CD4-positive, alpha-beta T cell treated with Interleukin-2 at 100 ng/mL for 4 hours (primary cell): ENCODE results near the gene ANKFY1.

Source experiments
- DNase-seq: peaks from one replicate; pipeline ENCODE4 v3.0.0-alpha.2; 2020; ENCODE audit warnings: low spot score

Gene ANKFY1

DNA sequence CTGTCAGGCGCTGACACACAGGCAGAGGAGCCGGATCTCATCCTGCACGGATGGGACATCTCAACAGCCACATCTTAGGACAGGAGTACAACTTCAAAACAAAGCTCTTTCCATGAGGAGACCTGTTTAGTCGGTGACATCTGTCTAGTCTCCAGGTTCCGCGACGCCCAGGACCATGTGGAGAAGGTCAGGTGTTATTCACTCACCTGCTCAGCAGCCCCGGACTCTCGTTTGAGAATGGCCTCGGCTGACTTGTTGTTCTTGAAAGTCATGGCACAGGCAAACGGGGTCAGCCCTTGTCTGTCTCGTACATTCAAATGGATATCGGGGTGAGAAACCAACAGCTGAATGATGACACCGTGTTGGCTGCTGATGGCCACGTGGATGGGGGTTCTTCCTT lies 85.1 kb downstream of the ANKFY1 start:
- DNase-seq: no peak

DNA sequence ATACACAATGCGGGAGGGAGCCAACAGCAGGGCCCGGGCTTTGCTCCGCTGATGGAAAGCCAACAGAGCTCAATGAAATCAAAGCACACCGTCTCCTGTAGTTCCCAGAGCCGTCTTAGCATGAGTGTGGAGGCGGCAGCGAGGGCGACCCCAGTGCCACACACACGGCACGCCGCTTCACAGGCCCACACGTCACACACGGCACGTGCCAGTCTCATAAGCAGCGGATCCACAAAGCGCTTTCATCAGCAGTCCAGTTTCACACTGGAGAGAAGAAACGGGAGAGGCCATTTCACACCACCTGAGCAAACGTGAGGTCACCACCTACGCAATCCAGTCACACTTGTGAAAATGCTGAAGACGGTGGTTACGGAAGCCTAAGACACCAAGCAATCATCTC lies 86.0 kb downstream of the ANKFY1 start:
- no peak for DNase-seq

DNA sequence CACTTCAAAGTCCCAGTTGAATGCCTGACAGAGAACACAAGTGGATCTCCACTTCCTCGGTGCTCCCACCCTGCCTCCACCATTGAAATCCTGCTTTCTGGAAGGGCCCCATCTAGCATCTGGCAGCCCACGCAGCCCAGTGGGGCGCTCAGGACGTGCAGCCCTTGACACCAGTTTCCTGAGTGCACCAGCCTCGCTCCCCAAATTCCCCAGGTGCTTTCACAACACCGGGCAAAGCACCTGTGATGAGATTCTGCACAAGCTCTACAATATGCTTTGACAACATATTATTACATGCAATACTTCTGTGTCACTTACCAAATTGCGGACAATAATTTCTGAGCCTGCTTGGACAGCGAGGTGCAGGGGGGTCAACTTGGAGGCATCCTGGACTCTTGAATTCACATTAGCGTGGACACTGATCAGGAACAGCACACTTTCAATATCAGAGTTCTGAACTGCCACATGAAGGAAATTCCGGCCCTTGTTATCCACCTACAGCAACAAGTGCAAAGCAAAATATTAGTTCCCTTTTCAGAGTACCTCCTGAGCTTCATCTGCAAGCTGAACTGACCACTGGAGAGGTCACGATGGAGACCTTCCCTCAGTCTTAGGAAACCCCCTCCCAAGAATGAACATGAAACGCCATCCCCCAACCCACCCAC lies 86.8 kb downstream of the ANKFY1 start:
- DNase-seq: no peak

DNA sequence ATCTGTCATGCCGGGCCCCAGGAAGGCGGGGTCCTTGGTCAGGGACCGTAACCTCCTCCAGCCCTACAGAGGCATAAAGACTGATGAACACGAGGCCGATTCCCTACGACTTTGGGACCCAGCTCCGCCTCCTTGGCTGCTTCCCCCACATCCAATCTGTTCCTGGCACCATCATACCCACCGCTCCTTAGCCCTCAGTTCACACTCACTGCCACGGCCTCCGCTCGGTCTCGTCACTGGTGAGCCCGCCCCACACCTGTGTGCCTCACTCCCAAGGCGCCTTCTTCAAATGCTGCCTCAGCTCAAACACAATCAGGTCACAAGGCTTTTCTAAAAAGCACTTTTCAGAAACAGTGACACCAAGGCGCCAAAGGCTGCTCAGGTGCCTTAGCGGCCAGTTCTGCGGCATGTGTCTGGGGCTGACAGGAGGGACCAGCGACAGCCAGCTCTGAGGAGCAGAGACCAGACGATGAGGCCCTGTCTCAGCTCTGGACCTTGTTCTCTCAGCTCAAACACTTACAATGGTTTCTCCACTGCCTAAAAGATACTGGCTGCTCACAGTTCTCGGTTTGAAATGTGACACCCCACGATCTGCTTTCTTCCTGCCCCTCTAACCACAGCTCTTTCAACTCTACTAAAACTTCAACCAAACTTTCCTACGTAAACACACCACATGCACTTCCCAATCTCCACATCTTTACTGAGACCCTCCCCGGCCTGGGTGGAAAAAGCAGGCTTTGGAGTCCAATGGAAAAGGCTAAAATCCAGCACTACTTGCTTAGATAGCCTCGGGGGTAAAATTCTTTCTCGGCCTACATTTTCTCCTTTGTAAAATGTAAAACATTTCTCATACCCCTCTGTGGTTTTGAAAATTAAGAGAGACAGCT lies 87.6 kb downstream of the ANKFY1 start:
- peak; percentile 45 for DNase-seq

DNA sequence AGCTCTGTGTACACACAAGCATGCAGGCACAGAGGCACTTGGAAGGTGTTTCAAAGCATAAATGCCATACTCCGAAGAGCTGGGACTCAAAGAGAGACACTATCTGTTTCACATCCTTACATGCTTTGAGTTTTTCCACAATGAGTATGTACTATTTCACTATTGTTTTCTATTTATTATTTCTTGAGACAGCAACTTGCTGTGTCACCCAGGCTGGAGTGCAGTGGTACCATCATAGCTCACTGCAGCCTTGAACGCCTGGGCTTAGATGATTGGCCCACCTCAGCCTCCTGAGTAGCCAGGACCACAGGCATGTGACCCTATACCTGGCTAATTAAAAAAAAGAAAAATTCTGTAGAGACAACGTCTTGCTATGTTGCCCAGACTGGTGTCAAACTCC lies 89.2 kb downstream of the ANKFY1 start:
- no peak for DNase-seq

DNA sequence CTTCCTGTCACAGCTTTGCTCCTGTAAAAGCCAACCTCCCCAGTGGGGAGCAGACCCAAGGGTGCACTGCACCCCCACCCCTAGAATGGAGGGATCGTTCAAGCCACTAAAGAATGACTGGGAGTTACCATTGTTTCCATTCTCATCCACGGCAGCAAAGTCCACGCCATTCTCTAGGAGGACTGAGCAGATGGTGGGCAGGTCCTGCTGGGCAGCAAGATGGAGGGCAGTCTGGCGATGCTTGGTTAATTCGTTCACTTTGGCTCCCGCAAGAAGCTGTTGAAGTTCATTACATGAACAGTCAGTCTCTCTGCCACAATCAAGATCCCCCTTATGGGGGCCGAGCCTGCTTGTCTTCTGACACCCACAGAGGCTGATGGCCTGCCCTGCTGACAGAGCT lies 90.0 kb downstream of the ANKFY1 start:
- DNase-seq: no peak

DNA sequence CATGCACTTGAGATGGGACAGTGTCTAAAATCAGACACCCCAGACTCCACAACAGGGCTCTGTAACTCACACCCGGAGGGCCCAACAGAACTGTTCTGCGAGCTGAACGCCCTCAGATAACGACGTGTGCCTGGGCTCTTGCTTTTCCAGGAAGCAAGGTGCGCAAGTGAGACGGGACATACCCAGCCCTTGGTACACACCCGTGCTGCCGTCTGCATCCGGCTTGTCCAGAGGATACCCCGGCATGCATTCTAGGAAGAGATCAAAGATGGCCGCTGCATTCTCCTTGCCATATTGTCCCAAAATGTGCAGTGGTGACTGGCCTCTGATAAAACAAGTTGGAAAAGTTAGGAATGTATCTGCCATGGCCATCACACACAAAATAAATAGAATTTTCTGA lies 91.4 kb downstream of the ANKFY1 start:
- no peak for DNase-seq

DNA sequence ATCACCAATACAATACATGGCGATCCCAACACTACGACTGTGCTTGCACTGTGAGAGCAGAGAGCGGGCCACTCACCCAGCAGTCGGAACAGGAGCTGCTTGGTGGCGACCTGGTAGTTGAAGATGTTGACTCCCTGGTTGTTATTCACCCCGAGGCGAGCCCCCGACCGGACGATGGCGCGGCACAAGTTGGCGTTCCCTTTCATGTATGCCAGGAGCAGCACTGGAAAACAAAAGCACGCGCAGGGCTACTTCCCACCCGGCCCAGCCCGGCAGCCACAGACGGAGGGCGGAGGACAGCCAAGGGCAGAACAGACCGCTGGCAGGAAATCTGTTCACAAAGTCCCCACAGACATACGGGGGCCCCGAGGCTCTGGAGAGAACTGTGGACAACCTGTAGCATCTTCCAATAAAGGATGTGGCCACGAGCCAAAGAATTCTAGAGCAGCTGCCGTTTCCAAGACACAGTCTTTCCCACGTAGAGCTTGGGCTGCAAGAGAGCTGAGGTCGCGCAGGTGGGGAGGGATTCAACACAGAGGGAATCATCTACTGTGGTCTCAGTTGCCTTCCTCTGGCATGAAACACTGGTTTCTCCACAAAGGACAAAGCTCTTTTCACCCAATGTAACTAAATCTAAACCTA lies 93.0 kb downstream of the ANKFY1 start:
- no peak for DNase-seq

DNA sequence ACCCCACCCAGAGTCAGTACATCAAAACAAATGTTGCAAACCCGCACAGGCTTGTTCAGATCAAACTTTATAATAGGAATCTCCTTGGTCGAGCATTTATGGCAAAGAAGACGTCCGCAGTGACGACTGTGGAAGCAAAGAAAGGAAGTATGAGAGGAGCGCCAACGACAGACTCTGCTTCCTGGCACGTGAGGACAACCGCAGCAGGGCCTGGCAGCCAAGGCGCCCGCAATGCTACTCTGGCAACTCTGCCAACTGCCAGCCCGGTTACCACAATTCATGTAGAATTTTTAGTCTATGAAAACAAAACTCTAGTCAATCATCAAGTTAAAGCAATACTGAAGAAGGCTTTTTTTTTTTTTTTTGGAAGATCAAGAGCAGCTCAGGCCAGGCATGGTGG lies 96.0 kb downstream of the ANKFY1 start:
- no peak for DNase-seq

DNA sequence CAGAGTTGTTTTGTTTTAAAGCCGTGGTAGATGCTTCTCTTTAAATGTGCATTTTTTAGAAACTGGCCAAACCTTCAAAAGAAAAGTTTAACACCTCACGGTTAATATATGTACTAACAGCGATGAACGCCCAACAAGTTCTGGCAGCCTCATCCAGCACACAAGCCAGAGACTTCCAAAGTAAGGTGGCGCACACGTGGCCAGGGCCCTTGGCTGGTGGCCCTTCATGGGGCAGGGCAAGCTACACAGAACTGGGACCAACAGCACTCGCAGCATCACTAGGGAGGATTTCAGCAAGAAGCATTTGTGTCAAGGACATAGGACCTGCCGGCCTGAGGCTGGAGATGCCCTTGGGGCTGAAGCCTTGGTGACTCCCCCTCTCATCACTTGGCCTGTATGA lies 97.4 kb downstream of the ANKFY1 start:
- no peak for DNase-seq

DNA sequence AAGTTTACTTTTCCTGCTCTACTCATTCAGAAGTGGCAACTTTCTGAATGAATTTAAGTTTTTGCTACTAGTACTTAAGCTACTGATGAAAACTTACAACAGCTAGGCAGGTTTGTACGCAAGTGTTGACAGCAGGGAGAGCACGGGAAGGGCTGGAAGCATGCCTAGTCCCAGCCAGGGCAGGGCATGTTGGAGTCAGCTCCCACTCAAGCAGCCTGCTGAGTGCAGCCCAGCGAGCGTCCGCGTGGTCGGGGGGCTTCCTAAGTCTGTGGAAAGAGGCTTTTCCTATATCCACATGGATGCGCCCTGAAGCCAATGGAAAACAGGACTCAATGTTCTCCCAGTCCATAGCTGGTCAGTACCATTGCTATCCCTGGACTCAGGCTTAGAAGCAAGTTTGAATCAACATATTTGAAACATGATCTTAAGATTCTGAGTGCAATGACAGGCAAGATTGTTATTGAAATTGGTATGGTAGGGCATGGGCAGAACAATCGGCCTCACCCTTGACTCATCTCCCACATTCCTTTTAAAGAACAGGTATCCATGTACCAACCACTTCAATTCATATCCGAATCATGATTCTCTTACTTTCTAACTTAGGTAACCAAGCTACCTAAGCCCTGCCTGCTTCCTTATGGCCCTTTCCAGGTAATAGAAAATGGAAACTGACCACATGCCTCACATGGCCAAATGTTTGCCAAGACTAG lies 98.3 kb downstream of the ANKFY1 start:
- no peak for DNase-seq

DNA sequence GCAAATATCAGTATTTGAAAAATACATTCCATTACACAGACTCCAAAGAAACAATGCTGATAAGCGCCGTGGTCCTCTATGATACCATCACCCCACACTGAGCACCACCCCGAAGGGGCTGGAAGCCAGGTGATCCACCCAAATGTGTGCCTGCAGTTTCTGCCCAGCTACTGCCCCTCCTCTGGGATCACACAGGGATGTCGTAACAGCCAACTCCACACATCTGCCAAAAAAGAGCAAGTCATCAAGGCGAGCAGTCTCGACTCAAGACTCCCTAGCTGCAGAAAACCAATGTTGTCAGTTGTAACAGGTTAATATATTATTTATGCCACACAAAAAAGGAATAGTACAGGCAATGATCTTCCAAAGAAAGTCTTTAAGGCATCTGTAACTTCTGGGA lies 99.8 kb downstream of the ANKFY1 start:
- DNase-seq: no peak

DNA sequence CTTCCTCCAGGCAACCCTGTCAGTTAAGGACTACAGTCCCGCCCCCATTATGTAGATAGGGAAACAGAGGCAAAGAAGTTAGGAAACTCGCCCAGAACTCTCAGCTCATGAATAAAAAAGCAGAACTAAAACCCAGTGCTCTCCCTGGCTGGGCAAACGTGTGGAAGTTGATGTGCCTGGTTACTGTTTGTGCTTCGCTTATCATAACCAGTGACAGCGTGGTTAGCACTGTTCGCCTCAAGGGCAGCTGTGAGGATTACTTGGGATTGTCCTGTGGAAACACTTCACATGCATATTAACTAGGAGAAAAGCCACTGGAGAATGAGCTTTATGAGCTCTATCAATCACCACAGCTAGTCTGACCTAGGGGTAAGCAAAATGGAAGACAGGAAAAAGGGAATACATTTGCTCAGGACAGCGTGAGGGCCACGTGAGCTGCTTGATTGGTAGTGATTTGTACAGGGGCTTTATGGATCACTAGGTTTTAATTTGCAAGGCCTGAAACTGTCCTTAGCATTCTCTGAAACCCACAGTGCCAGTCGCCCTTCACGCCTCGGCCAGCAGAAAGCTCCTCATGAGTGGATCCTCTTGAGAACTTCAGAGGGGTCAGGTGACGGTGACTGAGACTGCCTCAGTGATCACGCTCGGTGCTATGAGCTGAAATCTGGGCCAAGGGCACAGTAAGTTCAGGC lies 100.9 kb downstream of the ANKFY1 start:
- DNase-seq: no peak

DNA sequence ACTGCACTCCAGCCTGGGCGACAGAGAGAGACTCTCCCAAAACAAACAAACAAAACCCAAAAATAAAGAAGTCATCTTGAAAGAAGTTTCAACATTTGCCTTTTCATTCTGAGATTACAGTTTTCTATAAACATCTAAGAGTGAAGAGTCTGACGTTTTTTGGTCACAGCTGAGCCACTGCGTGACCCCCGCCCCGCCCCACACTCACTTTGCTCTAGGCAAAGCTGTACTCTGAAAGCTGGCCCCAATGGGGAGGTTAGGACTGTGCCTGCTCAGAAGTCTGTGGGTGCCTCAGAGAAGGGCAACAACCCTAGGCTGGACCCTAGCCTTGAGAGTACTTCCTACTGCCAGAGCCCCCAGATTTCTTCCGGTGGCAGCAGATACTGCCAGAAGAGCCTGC lies 101.5 kb downstream of the ANKFY1 start:
- DNase-seq: no peak

DNA sequence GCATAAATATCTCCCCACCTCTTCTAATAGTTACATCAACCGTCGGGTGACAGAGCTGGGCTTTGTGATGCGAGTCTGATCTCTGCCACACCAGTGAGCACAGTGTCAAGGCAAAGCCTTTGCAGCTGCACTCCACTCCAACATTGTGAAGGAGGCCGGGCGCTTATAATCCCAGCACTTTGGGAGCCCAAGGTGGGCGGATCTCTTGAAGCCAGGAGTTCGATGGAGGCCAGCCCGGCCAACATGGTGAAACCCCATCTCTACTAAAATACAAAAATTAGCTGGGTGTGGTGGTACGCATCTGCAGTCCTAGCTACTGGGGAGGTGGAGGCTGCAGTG lies 101.8 kb downstream of the ANKFY1 start:
- DNase-seq: no peak

DNA sequence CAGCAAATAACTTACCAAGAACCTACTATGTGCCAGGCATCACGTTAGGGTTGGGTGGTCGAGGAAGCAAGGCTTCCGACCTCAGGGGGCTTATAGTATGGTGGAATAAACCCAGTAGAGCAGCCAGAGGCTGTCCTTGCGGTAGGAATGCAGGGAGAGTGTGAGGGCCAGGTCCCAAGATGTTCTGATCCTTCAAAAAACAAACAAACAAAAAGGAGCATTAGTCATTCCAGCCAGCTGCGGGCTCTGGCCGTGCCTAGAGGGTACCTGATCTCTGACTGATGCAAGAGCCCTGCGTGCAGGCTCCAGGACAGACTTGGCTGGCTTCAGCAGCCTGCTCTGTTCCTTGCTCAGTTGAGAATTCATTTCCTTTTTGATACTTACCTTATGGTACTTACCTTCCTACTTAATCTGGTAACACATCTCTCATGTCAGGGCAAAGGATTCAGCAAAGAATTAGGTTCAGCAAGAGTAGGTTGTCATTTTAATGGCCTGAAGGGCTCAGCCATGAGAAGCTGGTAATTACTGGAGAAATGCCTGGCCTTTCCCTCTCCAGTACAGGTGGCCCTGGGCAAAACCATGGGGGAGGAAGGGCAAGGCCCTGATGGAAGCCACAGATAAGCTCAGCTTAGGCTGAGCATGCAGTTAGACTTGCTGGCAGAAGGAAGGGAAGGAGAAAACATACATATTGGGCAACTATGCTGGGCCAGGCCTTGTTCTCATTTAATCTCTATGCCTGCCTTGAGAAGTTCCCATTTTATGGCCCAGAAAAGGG lies 102.4 kb downstream of the ANKFY1 start:
- no peak for DNase-seq

DNA sequence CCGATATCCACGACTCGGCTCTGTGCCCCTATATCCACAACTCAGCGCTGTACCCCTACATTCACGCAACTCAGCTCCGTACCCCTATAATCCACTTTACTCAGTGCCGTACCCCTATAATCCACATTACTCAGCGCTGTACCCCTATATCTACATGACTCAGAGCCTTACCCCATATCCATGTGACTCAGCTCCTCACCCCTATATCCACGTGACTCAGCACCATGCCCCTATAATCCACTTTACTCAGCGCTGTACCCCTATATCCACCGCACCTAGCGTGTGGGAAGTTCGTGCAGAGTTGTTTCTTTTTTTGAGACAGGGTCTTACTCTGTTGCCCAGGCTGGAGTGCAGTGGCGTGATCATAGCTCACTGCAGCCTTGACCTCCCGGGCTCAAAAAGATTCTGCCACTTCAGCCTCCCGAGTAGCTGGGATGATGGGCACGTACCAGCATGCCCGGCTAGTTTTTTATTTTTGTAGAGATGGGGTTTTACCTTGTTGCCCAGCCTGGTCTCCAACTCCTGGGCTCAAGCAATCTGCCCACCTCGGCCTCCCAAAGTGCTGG lies 103.4 kb downstream of the ANKFY1 start:
- DNase-seq: no peak

DNA sequence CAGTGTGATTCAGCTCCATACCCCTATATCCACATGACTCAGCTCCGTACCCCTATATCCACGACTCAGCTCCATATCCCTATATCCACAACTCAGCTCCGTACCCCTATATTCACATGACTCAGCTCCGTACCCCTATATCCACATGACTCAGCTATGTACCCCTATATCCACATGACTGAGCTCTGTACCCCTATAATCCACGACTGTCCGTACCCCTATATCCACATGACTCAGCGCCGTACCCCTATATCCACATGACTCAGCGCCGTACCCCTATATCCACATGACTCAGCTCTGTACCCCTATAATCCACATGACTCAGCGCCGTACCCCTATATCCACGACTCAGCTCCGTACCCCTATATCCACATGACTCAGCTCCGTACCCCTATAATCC lies 104.0 kb downstream of the ANKFY1 start:
- no peak for DNase-seq

DNA sequence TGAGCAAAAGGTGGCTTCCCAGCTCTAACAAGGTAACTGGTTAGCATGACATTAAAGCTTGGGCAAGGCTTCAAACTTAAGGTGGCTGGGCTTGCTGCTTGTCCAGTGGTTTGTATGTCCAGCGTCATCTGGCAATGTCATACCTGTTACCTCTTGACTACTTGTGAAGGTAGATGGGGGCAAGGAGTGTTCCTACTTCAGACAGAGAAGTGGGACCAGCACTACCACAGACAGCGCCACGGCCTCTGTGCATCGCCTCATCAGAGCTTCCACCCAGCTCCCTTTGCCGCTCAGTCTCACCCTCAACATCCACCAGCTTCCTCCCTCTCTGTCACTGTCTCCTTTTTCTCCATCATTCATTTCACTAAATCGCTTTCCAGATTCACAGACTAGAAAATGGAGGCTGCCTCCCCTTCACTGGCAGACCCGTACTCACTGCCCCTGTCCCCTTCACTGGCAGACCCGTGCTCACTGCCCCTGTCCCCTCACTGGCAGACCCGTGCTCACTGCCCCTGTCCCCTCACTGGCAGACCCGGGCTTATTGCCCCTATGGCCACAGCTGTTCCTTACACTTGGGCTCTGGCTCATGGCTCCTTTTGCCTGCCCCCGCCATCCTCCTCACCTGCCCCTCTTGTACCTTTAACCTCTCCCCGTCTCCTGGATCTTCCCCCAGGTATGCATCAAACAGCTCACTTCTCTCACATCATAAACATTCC lies 106.0 kb downstream of the ANKFY1 start:
- DNase-seq: no peak

DNA sequence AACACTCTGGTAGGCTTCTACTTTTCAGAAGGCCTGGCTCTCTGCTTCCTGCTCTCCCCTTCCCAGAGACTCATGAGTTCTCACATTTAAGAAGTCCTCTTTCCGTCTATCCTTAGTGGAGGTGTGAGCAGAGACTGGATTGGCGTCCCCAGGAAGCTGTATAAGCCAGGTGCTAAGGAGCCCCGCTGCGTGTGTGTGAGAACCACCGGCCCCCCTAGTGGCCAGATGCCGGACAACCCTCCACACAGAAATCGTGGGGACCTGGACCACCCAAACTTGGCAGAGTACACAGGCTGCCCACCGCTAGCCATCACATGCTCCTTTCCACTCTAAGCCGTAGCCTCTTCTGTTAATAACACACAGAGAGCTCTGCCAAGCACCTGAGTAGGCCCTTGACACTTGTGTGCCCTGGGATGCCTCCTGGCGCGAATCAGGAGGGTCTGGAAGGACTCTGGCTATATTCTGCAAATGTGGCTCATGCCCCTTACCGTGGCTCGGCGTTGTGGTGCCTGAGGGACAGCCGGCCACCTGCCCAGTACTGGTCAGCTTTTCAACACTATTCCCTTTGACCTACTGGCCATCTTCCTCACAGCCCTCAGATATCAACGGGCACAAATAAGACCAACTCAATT lies 106.9 kb downstream of the ANKFY1 start:
- DNase-seq: no peak
